Measurements from ENCODE around the gene DNAJC18. TPM values are rescaled to one million over a fixed set of nuclear protein-coding genes. Genes with fewer than 3 reads are reported as not detected.

Gene DNAJC18
- total and polyA plus RNA-seq, 2 of the 8 experiments (the other 6 are each of a cell fraction or from before 2014, with no cell fraction given), result 7.8 to 29.2 TPM

DNA sequence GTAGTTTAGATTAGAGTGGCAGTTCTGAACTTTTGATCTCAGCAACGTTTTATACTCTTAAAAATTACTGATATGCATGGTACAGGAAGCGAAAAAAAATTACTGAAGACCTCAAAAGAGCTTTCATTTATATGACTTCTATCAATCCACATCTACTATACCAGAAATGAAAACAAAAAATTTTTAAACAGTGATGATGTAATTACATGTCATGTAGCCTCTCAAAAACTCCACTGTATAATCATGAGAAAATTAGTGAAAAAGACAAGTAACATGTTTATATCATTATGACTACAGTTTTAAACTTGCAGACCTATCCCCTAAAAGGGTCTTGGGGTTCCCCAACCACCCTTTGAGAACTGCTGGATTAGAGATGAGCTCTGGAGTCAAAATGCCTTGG is 9.3 kb downstream of the DNAJC18 start:
- CTCF ChIA-PET (ENCODE audit: partially characterized antibody), result interaction anchor here (0.6 to 2.3 kb wide), 8 partner anchors 10 to 158 kb away, joined by 3 to 16 read pairs (median 3); no protein-coding TSS in a partner anchor
- no peak for FAIRE-seq
- WGBS, 2 experiments (ENCODE audit: extremely low coverage in 1 of 2, insufficient coverage in 1 of 2, insufficient read length in 1 of 2, insufficient replicate concordance in 2 of 2, low coverage in 1 of 2, low lambda C conversion rate in 2 of 2, missing lambda C conversion rate in 1 of 2), result 83% methylated on average over 2 of the region's 2 CpGs; no CpG with 5 or more reads in 1 of the 2 experiments

More for the DNA sequence above, 9.3 kb downstream of the DNAJC18 start:
- TF ChIP-seq CHD1 (IDR thresholded peaks at IDR 0.05; ENCODE audit: low read depth, low read length), result no peak
- TF ChIP-seq FOSL1 (IDR thresholded peaks at IDR 0.05; ENCODE audit: insufficient read depth, low read depth, low read length), result no peak
- TF ChIP-seq EGR1 (IDR thresholded peaks at IDR 0.05; ENCODE audit: borderline replicate concordance, low read depth, low read length), result no peak
- no peak for TF ChIP-seq YY1 (IDR thresholded peaks at IDR 0.05; ENCODE audit: low read depth, low read length)
- no peak for TF ChIP-seq SIX5 (IDR thresholded peaks at IDR 0.05; ENCODE audit: low read depth, low read length)
- TF ChIP-seq ATF2 (IDR thresholded peaks at IDR 0.05; ENCODE audit: low read length), result no peak
- TF ChIP-seq CEBPB (IDR thresholded peaks at IDR 0.05; ENCODE audit: low read depth, low read length), result no peak
- no peak for TF ChIP-seq CHD2 (IDR thresholded peaks at IDR 0.05; ENCODE audit: low read length)
- no peak for TF ChIP-seq SAP30 (IDR thresholded peaks at IDR 0.05; ENCODE audit: insufficient read depth, insufficient replicate concordance, low read length)
- no peak overlapping the region for H2BK12ac ChIP-seq (ENCODE audit: low read depth, low read length)
- H3K23ac ChIP-seq (ENCODE audit: insufficient read length), result no peak overlapping the region
- no peak for DNase-seq (ENCODE audit: low read depth in 1 of 2, low spot score in 2 of 2)
- H3K4me2 ChIP-seq (ENCODE audit: insufficient read depth in 1 of 2, low read depth in 2 of 2, low read length in 2 of 2), result no peak overlapping the region
- no peak overlapping the region for H2AFZ ChIP-seq (ENCODE audit: low read length)
- H2BK15ac ChIP-seq (ENCODE audit: low read length), result no peak overlapping the region
- no peak overlapping the region for H3K27ac ChIP-seq (ENCODE audit: low read depth, low read length)
- H4K5ac ChIP-seq (ENCODE audit: insufficient read length, low read depth, low read length), result no peak overlapping the region
- peaks cover 0 to 20% (median 9%) of the 10 kb centered on the region in 4 experiments; a peak in 5 of 8 replicates for H3K36me3 ChIP-seq (ENCODE audit: control insufficient read depth in 2 of 4, insufficient read depth in 4 of 4, low read length in 3 of 4)
- no peak overlapping the region for H2BK20ac ChIP-seq (ENCODE audit: low read length)
- H3K79me1 ChIP-seq (ENCODE audit: low read depth, low read length), result no peaks in the 10 kb centered on the region
- no peak overlapping the region for H2BK120ac ChIP-seq (replicated peaks; ENCODE audit: low read depth, low read length)
- H3K79me2 ChIP-seq (ENCODE audit: control insufficient read depth in 1 of 2, insufficient read depth in 2 of 2, low read length in 2 of 2), result no peaks in the 10 kb centered on the region
- H2BK5ac ChIP-seq (ENCODE audit: low read depth, low read length), result no peak overlapping the region
- H4K20me1 ChIP-seq (replicated peaks in 1 of 2; ENCODE audit: control insufficient read depth in 1 of 2, insufficient read depth in 2 of 2, low read length in 2 of 2), result no peaks in the 10 kb centered on the region
- no peak overlapping the region for H3K56ac ChIP-seq (replicated peaks; ENCODE audit: insufficient read length, low read depth, low read length)
- H4K8ac ChIP-seq (ENCODE audit: extremely low read depth, insufficient read depth, low read length), result no peak overlapping the region
- H3K27me3 ChIP-seq (replicated peaks in 1 of 4; ENCODE audit: control insufficient read depth in 3 of 4, extremely low read depth in 1 of 4, insufficient read depth in 3 of 4, low read length in 3 of 4), result no peaks in the 10 kb centered on the region
- POLR2A ChIA-PET (ENCODE audit: partially characterized antibody), result interaction anchor here (0.9 to 3.0 kb wide), 3 partner anchors 9 to 64 kb away, joined by 3 to 11 read pairs (median 3); partner anchors contain the start of gene DNAJC18
- H4K91ac ChIP-seq (replicated peaks; ENCODE audit: insufficient read length, low read length), result no peak overlapping the region
- H3K4ac ChIP-seq (replicated peaks; ENCODE audit: insufficient read length, low read depth, low read length), result no peak overlapping the region
- no peak overlapping the region for H3K9ac ChIP-seq (replicated peaks in 1 of 4; ENCODE audit: extremely low read depth in 1 of 4, low read depth in 3 of 4, low read length in 3 of 4)
- H3K23me2 ChIP-seq (ENCODE audit: low read depth, low read length), result no peaks in the 10 kb centered on the region
- no peak overlapping the region for H3K4me3 ChIP-seq (ENCODE audit: extremely low read depth in 1 of 4, insufficient read depth in 2 of 4, low read depth in 3 of 4, low read length in 4 of 4)
- no peak overlapping the region for H2AK5ac ChIP-seq (ENCODE audit: low read depth, low read length)
- no peak overlapping the region for H3K18ac ChIP-seq (ENCODE audit: extremely low read depth, low read length)
- H3K4me1 ChIP-seq (replicated peaks in 1 of 4; ENCODE audit: control insufficient read depth in 3 of 4, insufficient read depth in 4 of 4, low read length in 3 of 4), result no peaks in the 10 kb centered on the region
- H3K9me3 ChIP-seq (ENCODE audit: insufficient read depth in 2 of 2, low read depth in 1 of 2, low read length in 1 of 2), result no peaks in the 10 kb centered on the region
- H3K14ac ChIP-seq (ENCODE audit: insufficient read length), result no peak overlapping the region
